ENCODE results near the gene SLC35E2B.
A peak's percentile ranks its signal among the peaks of the same experiment; 100 is the strongest.
"Not testable (repeated sequence)": the region's sequence is repeated elsewhere in the genome, so short reads cannot be mapped to it uniquely, and the experiment has no call there.

The SLC35E2B gene

DNA sequence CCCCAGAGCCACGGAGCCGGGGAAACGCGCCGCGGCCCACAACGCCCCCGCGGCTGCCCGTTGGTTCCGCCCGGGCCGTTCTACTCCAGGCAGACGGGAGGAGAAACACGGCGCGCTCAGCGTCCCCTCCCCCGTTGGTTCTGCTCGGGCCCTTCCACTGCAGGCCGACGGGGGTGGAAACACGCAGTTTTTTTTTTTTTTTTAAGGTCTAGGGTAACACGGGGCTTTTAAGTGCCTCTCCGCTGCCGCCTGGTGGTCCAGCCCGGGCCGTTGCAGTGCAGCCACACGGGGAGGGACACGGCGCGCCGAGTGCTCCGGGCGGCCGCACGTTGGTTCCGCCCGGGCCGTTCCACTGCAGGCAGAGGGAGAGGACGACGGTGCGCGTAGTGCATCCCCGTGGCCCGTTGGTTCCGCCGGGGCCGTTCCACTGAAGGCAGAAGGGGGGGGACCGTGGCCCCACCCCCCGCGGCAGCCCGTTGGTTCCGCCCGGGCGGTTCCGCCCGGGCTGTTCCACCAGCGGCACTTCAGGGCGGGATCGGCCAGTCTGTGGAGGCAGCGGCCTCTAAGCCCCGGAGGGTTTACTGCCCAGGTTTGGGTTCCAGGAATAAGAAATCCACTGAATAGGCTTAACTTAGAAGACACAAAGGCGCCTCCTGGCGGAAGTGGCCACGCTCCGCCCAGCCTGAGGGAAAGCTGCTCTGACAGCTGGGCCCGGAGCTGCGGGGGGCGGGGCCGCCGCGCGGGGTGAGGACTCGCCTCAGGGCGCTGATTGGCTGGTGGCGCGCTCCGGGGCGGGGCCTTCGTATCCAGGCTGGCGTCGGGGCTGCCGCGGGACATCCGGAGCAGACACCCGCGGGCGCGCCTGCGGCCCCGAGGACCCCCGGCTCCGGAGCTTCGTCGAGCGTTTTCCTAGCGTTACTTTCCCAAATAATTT, at the start of gene SLC35E2B:
Gene SLC35E2B, minus strand, starts transcription at position 82 of the 934 bp plus-strand sequence. CDS start 16,096 bp downstream, outside the sequence.
- peak; percentile 82 for DNase-seq (ENCODE audit: low read depth)
- TF ChIP-seq, protein P1, sequence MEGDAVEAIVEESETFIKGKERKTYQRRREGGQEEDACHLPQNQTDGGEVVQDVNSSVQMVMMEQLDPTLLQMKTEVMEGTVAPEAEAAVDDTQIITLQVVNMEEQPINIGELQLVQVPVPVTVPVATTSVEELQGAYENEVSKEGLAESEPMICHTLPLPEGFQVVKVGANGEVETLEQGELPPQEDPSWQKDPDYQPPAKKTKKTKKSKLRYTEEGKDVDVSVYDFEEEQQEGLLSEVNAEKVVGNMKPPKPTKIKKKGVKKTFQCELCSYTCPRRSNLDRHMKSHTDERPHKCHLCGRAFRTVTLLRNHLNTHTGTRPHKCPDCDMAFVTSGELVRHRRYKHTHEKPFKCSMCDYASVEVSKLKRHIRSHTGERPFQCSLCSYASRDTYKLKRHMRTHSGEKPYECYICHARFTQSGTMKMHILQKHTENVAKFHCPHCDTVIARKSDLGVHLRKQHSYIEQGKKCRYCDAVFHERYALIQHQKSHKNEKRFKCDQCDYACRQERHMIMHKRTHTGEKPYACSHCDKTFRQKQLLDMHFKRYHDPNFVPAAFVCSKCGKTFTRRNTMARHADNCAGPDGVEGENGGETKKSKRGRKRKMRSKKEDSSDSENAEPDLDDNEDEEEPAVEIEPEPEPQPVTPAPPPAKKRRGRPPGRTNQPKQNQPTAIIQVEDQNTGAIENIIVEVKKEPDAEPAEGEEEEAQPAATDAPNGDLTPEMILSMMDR (IDR thresholded peaks at IDR 0.05; ENCODE audit: control insufficient read depth, extremely low read depth, insufficient read depth): peak; percentile 28
- peak within 1 kb of the TSS; percentile 58 for H3K4me3 ChIP-seq (ENCODE audit: low read depth, low read length)

DNA sequence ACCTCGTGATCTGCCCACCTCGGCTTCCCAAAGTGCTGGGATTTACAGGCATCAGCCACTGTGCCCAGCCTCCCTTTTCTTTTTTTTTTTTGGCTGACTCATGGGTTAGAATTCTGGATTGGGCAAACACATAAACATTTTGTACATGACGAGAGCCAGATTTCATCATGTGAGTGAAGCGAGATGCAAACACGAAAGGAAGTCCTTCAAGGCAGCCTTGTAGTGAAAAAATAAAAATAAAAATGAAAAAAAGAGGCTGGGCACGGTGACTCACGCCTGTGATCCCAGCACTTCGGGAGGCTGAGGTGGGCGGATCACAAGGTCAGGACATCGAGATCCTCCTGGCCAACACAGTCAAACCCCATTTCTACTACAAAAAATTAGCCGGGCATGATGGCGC, 48.4 kb upstream of the SLC35E2B start:
- H3K4me3 ChIP-seq (ENCODE audit: low read depth, low read length): not testable (repeated sequence)

DNA sequence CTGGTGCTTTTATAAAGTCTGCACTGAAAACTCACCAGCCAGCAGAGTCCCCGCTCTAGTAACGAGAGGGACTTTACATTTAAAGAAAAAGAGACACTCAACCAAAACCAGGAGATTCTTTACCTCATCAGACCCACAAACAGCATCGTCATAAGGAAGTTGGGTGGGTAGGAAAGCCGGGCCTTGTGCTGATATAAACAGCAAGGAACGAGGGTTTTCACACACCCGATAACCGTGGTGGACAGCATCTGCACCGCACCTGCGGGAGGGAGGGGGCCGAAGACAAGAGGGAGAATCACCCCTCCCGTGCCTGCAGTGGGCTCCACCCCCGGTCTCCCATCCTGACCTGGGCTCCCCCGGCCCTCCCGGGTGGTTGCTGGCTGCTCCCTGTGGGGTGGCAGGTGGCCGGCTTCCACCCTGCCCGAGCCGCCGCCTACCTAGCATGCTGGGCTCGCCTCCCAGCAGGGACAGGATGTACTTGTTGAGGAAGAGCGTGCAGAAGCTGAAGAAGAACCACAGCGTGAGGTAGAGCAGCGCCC, 46.3 kb upstream of the SLC35E2B start:
- not testable (repeated sequence) for DNase-seq (ENCODE audit: low read depth); H3K4me3 ChIP-seq (ENCODE audit: low read depth, low read length)

More for the DNA sequence above, 48.4 kb upstream of the SLC35E2B start:
- DNase-seq (ENCODE audit: low read depth): not testable (repeated sequence)

DNA sequence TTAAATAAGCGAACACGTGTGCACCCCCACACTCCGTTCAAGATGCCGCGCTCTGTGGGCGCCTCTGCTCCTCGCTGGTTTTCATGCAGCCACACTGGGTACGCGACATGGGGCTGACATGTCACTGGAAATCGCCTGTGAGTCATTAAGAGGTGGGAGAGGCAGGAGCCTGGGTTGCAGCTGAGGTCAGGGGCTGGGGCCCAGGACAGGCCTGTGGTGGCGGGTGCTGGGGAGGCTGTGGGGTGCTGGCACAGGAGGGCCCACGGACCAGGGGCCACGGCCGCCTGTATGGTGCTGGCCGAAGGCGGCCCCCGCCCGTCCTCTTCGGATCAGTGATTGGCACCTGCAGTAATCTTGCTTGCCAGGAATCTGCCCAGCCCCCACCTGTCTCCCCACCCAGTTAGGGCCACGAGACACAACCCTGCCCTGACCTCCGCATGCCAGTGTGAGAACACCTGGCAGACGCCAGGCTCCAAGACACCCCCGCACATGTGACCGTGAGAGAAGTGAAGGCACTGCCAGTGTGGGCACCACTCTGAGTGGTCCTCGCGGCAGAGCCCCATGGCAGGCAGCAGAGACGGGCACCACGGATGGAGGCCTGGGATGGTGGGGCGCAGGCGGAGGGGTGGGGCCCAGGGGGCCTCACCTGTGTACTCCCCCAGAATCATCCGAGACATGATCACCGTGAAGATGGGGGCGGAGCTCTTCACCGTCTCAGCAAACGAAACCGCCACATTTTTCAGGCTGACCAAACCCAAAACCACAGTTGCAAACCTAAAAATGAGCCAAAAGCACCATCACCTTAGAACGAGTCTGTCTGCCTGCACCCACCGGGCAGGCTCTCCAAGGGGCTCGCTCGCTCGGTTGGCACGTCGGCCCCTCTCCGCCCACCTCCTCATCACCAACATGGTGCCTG, 45.3 kb upstream of the SLC35E2B start:
- not testable (repeated sequence) for DNase-seq (ENCODE audit: low read depth); H3K4me3 ChIP-seq (ENCODE audit: low read depth, low read length)

DNA sequence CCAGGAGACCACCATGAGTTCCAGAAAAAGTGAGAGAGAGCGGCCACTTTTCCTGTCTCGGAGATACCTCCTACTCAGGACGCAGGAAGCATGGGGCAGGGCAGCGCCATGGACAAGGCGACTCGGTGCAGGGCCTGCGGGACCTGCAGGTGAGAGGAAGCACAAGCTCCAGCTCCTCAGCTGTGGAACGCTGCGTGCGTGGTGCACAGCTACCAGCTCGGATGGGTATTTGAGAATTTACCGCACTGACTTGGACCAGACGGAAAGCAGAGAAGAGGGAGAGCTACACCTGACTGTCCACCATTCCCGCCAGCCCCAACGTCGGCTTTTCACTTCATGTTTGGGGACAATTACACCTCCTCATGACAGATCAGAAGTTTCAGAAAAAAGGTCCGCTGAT, 39.8 kb upstream of the SLC35E2B start:
- H3K4me3 ChIP-seq (ENCODE audit: low read depth, low read length): no peak overlapping the region
- TF ChIP-seq, protein P1 (IDR thresholded peaks at IDR 0.05; ENCODE audit: control insufficient read depth, extremely low read depth, insufficient read depth): no peak
- no peak for DNase-seq (ENCODE audit: low read depth)

DNA sequence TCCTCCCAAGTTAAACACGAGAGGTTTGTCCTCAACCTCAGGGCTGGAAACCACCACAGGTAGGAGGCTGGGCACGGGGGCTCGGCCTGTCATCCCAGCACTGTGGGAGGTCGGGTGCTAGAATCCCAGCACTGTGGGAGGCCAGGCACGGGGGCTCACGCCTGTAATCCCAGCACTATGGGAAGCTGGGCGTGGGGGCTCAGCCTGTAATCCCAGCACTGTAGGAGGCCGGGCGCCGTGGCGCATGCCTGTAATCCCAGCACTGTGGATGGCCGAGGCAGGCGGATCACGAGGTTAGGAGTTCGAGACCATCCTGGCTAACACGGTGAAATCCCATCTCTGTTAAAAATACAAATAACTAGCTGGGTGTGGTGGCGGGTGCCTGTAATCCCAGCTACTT, 38.3 kb upstream of the SLC35E2B start:
- DNase-seq (ENCODE audit: low read depth): no peak
- TF ChIP-seq, protein P1 (IDR thresholded peaks at IDR 0.05; ENCODE audit: control insufficient read depth, extremely low read depth, insufficient read depth): no peak
- H3K4me3 ChIP-seq (ENCODE audit: low read depth, low read length): no peak overlapping the region

DNA sequence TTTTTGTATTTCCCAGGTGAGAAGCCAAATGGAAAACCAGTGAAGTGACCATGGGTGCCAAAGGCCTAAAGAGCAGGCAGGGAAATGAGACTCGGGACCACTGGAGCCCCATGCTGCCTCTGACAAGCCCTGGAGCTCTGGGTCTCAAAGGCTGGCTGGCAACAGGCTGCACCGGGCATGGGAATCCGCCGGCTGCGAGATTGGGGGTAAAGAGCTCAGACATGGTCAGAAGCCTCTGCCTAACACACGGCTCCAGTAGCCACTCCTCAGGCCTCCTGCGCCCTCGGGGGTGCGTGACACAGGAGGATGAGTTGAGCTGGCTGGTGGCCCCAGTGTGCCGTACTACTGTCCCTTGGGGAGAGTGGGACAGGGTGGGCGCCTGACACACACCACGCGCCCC, 37.6 kb upstream of the SLC35E2B start:
- H3K4me3 ChIP-seq (ENCODE audit: low read depth, low read length); DNase-seq (ENCODE audit: low read depth): not testable (repeated sequence)

DNA sequence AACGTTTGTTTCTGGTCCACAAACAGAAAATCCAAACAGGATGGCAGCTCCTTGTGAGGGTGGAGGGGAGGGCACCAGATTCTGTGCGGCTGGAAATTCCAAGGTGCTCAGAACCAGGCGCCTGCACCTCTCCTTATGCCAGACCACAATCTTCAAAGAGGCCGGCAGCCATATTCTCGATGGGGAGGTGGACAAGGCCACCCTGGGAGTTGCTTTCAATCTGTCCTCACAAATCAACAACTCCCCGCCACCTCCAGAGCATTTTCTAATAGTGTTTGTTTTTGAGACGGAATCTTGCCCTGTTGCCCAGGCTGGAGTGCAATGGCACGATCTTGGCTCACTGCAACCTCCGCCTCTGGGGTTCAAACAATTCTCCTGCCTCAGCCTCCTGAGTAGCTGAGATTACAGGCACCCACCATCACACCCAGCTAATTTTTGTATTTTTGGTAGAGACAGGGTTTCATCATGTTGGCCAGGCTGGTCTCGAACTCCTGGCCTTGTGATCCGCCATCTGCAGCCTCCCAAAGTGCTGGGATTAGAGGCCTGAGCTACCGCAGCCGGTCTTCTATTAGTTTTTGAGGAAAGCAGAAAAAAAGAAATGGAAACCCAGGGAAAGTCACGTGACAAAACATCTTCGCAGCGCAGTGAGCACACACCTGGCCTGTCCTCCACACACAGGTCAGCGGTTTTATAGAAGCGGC, 36.7 kb upstream of the SLC35E2B start:
- H3K4me3 ChIP-seq (ENCODE audit: low read depth, low read length); DNase-seq (ENCODE audit: low read depth): not testable (repeated sequence)

DNA sequence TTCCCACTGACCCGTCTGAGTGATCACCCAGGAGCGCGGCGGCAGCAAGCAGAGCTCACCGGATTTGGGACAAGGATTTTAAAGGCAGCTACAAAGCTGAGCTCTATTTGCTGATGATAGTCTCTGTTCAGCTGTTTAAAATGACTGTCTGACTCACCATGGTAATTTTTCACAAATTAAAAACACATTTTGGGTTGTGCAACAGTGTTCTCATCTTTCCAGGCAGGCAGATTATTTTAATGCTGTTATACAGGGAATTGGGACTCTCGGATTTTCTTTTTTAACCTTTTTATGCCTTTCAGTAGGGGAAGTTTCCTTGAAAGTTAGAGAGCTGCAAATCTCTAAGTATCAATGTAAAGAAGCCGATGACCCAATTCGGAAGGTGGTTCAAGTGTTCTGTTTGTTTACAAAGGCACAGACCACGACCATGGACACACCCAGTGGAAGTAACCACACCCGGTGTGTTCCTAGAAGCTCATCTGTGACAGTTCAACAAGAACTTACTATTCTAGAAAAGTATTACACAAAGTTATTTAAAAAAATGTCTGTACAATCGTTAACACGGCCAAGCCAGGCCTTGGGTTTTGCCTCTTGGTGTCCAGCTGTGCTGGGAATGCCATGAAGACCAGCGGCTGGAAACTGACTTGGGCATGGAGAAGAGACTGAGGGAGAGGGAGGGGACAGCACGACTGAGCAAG, 35.9 kb upstream of the SLC35E2B start:
- DNase-seq (ENCODE audit: low read depth); H3K4me3 ChIP-seq (ENCODE audit: low read depth, low read length): not testable (repeated sequence)

DNA sequence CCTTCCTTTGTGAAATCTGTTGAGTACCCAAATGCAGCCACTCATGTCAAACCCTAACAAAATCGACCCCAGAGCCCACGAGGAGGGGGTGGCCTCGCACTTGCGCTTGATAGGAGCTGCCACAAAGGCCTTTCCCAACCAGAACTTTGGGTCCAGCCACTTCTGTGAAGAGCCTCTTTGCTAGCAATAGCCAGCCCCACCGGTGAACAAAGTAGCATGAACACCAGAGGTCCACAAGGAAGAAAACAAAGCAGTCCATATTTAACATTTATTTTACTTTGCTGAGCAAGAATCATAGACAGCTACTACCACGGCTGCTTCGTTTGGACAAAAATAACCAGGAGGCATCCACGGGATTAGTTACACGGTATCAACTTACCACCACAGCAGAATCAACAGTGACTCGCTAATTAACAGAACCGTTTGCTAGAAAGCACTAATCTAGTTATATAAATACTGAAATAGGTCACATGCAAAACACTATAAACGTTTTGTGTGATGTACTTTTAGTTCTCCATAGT, 34.6 kb upstream of the SLC35E2B start:
- not testable (repeated sequence) for H3K4me3 ChIP-seq (ENCODE audit: low read depth, low read length); DNase-seq (ENCODE audit: low read depth)

DNA sequence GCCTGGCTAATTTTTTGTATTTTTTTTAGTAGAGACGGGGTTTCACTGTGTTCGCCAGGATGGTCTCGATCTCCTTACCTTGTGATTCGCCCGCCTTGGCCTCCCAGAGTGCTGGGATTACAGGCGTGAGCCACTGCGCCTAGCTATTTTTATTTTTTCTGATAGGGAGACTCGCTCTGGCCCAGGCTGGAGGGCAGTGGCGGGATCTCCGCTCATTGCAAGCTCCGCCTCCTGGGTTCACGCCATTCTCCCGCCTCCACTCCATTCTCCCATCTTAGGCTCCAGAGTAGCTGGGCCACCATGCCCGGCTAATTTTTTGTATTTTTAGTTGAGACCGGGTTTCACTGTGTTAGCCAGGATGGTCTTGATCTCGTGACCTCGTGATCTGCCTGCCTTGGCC, 33.5 kb upstream of the SLC35E2B start:
- not testable (repeated sequence) for H3K4me3 ChIP-seq (ENCODE audit: low read depth, low read length); DNase-seq (ENCODE audit: low read depth)

DNA sequence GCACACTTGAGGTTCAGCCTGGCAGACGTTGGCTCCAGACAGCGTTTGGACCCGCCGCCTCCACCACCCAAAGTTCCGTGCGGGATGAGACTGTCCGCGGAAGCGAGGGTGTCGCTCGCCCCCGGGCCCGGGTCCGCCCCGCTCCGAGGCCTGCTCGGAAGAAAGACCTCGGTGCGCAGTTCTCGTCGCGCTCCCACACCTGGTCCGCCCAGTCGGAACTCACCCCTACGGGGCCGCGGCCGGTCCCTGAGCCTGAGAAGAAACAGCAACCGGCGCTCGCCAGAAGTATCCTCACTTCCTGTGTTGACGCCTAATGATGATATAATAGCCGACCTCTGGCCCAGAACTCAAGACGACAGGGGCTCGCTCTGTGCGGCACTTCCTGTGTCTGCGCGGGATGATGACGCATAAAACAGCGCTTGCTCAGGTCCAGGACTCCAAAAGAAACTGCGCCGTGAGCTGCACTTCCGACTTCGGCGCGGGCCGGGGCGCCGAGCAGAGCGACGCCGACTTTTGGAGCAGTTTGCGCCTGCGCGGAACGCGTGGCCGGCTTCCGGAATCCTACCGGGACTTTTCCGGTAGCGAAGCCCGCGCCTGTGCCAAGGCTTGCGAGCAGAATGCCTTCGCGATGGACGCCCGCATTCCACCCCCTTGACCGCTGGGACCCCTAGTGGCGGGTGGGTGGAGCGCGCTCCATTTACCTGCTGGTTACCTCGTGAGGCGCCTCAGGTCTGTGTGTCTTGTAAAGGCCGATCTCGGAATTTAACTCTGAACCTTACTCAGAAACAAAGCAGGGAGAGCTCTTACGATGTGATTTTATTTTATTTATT, 31.7 kb upstream of the SLC35E2B start, which contains the start of gene CDK11A:
Gene CDK11A, minus strand, starts transcription at position 323 of the 830 bp plus-strand sequence. CDS start 1,539 bp downstream, outside the sequence.
- peak; percentile 99 for DNase-seq (ENCODE audit: low read depth)
- peak within 1 kb of the TSS; percentile 68 for H3K4me3 ChIP-seq (ENCODE audit: low read depth, low read length)

Data from LNCaP clone FGC (cell line).